HG03045 (cell line): ENCODE measurements around the gene LONP1.
"Not testable (repeated sequence)": the region's sequence is repeated elsewhere in the genome, so short reads cannot be mapped to it uniquely, and the experiment has no call there.

ENCODE experiments used
- ATAC-seq: cut with Tn5 transposase; IDR thresholded peaks from one replicate; pipeline ENCODE4 v1.9.1; 2021; ENCODE audit warnings: mild to moderate bottlenecking, moderate library complexity; ENCODE audit not compliant: unreplicated experiment

LONP1 gene

GRCh38 chr19:5711713-5712161 is 8.2 kb downstream of the LONP1 start:
- ATAC-seq: no peak

- no peak for ATAC-seq
Observed at GRCh38 chr19:5711025-5711424, 8.9 kb downstream of the LONP1 start.

- no peak for ATAC-seq
Observed at GRCh38 chr19:5707576-5708575, 12.1 kb downstream of the LONP1 start.

GRCh38 chr19:5706876-5707573 is 12.9 kb downstream of the LONP1 start:
- no peak for ATAC-seq

- ATAC-seq: no peak
Observed at GRCh38 chr19:5705552-5705951, 14.4 kb downstream of the LONP1 start.

DNA sequence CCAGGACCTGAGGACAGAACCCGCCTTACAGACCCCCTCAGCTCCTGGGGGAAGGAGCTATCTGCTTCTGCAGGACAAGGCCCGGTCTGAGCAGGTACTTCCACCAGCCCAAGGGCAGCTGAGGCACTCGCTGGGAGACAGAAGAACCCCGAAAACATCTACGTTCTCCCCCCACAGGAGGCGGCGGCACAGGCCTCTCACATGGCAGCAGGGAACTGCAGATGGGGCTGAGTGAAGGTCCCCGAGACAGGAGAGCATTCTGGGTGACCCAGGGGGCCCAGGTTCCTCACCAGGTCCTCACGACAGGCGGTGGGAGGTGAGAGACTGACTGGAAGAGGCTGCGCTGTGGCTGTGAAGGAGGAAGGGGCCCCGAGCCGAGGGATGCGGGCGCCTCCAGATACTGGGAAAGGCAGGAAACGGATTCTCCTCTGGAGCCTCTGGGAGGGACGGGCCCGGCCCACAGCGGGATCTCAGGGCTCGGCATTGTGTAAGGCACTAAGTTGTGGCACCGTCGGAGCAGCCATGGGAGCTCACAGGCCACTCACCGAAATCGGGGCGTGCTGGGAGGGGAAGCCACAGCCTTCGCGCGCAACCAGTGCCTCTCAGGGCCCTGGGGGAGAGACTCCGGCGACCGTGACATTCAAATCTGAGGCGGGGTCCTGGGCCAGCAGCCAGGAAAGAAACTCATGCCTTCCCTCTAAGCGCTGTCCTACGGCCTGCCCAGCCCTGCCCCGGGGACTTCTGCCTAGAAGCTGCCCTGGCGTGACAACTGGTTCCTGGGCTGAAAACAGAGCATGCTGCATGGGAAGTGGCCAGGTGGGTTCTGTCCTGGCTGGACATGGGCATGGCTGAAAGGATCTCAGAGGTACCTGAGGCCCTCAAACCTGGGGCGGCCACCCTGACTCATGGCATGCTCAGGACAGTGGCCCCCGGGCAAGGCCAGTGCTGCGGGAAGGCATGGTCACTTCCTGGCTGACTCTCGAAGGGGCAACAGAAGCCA is 15.8 kb downstream of the LONP1 start:
- ATAC-seq: no peak

DNA sequence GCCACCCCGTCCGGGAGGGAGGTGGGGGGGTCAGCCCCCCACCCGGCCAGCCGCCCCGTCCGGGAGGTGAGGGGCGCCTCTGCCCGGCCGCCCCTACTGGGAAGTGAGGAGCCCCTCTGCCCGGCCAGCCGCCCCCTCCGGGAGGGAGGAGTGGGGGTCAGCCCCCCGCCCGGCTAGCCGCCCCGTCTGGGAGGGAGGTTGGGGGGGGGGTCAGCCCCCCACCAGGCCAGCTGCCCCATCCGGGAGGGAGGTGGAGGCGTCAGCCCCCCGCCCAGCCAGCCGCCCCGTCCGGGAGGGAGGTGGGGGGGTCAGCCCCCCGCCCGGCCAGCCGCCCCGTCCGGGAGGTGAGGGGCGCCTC is 17.9 kb downstream of the LONP1 start:
- not testable (repeated sequence) for ATAC-seq

DNA sequence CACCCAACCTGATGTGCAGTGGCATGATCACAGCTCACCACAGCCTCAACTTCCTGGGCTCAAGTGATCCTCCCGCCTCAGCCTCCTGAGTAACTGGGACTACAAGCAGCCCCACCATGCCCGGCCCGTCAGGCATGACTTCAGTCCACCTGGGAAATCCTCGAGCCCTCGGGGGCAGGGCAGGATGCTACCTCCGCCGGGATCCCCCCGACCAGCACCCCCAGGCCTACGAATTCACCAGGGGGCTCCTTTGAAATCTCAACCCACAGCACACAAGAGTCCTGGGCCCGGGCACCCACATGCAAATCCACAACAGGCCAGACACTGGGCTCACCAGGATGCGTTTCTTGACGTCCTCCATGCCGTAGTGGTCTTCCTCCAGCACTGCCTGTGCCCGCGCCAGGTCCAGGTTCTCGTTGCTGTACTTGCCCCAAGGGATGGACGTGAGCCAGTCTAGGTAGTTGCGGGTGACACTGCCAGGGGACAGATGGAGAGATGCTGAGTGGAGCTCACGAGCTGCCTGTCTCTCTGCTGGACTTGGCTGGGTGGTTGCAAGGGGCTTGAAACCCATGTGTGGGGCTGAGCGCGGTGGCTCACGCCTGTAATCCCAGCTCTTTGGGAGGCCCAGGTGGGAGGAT is 19.4 kb downstream of the LONP1 start:
- ATAC-seq: no peak

DNA sequence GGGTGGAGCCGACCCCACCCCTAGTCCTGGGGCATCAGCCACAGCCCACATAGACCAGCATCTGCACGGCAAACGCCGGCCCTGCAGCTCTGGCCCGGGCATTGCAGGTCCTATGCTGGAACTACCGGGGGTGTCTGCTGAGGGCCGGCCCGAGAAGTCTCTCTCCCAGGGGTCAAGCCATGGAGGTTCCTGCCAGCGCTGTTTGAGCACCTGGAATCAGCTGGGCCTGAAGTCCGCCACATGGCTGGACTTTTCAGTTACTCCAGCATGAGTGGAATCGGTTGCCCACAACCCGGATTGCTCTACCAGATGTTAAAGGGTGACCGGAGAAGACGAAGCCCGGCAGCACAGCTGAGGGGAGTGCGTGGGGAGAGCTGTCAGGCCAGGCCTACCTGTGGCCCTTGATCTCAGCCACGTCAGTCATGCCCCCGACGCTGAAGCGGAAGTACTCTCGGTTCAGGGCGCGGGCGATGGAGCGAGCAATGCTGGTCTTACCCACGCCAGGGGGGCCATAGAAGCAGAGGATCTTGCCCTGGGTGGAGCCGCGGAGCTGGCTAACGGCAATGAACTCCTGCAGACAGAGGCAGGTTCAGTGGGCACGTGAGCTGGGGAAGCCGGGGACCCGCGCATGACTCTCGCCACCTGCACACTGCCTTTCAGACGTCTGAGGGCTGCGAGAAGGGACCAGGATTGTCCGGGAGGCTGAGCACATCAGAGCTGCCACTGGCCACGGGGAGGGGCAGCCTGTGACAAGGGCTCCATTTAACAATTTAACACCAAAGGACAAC is 21.1 kb downstream of the LONP1 start:
- no peak for ATAC-seq

GRCh38 chr19:5697890-5698634 is 21.9 kb downstream of the LONP1 start:
- no peak for ATAC-seq

- ATAC-seq: no peak
Observed at GRCh38 chr19:5697022-5697889, 22.7 kb downstream of the LONP1 start.

DNA sequence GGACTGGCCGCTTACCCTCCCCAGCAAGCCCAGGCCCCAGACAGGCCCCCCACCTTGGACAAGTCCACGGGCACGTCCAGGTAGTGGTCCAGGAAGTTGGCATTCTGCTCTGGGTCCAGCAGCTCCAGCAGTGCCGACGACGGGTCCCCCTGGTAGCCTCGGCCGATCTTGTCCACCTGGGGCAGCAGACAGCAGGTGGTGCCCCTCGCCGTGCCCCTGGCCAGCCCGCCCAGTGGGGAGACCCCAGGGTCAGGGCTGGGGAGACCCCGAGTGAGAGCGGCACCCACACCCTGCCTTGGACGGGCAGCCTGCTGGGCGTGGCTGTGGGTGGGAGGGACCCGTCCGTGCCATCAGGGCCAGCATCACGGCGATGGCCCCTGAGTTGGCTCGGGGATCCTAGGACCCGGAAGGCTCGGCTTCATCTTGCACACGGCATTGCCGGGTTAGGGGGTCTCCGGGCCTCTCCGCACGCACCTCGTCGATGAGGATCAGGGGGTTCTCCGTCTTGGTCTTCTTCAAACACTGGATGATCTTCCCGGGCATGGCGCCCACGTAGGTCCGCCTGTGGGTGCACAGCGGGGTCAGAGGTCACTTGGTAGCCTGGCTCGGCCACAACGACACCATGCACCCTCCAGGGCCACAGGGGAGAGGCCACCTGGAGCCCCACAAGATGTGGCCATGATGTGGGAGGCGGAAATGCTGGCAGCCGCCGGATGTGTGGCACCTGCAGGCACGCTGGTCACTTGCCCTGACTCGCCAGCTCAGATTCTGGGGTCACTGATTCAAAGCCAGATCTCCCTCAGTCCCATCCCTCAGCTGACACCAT is 23.5 kb downstream of the LONP1 start:
- ATAC-seq: no peak

- ATAC-seq: no peak
Observed at GRCh38 chr19:5695649-5696195, 24.2 kb downstream of the LONP1 start.

DNA sequence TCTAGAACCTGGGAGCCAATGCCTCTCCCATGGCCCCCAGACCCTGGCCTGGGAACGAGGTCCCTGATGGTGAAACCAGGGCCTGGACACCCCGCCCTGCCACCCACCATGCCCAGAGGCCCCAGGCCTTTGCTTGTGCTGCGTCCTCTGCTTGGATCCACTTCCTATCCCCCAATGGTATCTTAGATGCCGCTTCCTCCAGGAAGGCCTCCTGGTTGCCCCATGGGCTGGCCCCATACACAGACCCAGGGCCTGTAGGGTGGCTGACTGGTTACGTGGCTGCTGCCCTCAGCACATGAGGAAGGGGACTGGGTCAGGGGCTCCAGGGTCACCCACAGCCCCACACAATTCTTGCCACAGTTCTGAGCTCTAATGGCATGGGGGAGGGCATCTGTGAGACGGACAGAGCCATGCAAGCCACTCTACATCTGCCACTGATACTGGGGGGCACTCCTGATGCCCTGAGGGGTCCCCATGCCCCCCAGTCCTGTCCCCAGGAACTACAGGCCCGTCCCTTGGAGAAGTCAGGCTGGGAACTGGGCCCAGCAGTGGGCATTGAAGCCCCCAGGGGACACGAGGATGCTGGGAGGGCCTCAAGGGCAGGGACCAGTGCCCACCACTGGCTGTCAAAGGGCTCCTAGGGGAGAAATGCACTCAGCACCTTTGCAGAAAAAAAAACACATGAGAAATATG is 24.8 kb downstream of the LONP1 start:
- ATAC-seq: no peak

- ATAC-seq: no peak
Observed at GRCh38 chr19:5694167-5694955, 25.6 kb downstream of the LONP1 start.
